EH (cell line): Measurements from ENCODE around the gene GNS.

Experiments
- DNase-seq: peaks from one replicate; pipeline ENCODE4 v3.0.0-alpha.2; 2015; ENCODE audit warnings: low read depth

GNS gene

DNA sequence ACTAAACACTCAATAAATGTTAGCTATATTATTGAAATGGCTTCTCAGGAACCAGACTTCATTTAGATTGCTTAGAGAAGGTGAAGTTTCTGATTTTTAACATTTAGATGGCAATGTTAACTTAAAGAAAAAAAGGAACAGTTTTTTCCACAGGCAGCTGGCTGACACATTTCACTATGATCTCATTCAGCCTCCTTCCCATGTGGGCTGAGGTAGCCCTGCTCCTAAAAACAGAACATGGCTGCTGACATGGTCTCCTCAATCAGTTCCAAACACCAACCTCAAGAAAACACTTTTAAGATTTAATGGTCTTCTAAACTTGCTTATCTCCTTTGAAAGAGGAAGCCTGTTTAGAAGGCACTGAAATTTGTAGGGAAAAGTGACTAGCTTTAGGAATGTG, 23.8 kb downstream of the GNS start:
- no peak for DNase-seq

- peak; percentile 39 for DNase-seq
Measured at GRCh38 chr12:64733857-64734256, 25.3 kb downstream of the GNS start.

DNA sequence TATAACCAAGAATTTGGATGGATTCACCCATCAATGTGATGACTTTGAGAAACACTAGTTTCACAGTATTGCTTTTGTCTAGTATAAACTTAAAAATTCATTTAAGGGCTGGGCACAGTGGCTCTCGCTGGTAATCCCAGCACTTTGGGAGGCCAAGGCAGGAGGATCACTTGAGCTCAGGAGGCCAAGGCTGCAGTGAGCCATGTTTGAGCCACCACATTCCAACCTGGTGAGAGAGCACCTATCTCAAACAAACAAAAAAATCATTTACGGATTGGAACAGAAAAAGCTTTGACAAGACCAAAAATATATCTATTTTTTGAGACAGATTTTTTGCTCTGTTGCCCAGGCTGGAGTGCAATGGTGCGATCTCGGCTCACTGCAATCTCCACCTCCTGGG, 27.5 kb downstream of the GNS start:
- no peak for DNase-seq

DNA sequence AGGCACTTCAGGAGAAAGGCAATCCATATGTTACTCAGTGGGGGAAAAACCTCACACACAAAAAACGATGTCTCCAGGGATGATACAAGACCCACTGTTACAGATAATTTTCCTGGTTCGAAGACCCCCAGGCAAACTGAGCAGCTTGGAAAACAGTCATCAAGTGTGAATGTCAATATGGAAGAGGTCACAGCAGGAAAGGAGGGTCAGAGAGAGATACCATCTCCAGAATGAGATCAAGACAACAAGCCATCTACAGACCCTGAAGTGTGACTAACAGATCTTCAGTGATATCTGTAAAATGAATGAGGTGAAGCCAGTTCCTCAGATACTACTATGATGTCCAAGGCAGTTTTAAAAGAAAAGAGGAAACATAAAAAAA, 28.6 kb downstream of the GNS start:
- no peak for DNase-seq

DNA sequence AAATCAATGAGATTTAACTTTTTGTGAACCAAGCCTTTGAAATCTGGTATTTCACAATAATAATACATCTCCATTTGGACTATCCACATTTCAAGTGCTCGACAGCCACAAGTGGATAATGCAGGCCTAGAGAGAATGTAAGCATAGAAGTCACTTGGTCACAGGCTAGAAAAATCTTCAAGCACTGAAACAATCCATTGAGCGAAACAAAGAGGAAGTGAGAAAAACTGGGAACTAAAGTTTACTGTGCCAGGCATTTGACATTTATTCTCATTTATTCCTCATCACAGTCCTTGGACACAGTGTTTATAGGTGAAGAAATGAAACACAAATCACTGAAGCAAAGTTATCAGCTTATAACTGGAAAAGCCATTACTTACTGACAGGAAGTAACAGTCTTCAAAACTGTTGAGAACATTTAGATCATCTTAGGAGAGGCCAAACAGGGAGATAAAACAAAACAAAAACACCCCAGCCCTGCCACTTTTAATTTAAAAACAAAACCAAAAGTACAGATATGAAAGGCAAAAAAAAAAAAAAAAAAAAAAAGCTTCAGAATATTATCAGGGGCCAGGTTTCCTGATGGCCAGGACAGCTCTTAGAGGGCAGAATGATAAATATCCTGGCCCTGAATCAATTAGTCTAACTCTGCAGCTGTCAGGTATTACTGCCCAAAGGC, 29.2 kb downstream of the GNS start:
- no peak for DNase-seq

DNA sequence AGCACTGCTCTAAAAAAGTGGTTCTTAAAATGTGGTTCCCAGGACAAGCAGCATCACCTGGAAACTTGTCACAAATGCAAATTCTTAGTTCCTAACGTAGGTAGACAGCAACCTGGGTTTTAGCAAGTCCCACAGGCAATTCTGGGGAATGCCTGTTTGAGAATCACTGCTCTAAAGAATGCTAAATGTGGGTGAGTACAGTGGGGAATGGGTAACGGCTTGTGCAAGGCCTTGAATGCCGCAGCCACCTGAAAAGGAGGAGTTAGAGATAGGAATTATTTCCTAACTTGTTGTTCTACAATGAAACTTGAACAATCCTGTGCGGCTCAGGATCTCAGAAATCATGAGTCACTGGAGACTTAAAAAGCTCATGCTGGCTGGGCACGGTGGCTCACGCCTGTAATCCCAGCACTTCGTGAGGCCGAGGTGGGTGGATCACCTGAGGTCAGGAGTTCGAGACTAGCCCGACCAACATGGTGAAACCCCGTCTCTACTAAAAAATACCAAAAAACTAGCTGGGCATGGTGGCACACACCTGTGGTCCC, 34.9 kb downstream of the GNS start:
- DNase-seq, result no peak

GRCh38 chr12:64723630-64724029, 35.6 kb downstream of the GNS start:
- no peak for DNase-seq

GRCh38 chr12:64722835-64723234, 36.4 kb downstream of the GNS start:
- no peak for DNase-seq

- no peak for DNase-seq
Measured at GRCh38 chr12:64720884-64721283, 38.3 kb downstream of the GNS start.

- no peak for DNase-seq
Measured at GRCh38 chr12:64718649-64719048, 40.6 kb downstream of the GNS start.

- no peak for DNase-seq
Measured at GRCh38 chr12:64716839-64717455, 42.3 kb downstream of the GNS start.

- no peak for DNase-seq
Measured at GRCh38 chr12:64716371-64716770, 42.8 kb downstream of the GNS start.

DNA sequence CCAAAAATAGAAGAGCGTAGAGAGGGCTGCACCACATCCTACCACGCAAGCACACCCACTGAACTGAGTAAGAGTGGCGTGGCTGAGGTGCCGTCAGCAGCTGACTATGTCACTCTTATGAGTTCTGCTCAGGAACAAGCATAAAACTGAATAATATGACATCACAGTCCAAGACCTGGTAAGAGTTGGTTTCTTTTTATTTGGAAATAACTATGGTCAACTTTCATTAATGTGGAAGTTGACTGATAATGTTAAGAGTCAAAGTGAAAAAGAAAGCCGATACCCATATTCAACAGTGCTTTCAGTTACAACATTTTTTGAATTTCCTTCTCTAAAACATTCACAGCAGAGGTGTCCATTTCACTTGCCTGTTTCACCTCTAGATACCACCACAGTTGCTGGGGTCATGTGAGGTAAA, 44.6 kb downstream of the GNS start:
- no peak for DNase-seq

DNA sequence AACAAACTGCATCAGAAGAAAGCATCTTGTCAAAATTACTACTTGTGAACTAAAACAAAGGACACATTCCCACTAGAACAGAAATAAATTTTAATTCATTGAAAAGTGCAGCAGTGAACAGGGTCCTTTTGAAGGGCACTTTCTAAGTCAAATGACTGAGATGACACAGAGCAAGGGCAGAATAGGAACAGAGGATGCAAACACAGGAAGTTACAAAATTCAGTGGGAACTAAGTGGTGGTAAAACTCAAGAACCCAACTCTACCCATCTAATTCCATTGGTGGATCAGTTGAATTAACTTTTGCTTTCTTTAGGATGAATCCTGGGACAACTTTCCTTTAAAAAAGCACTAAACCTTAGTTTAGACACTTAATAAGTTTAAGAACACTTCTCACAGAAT, 45.8 kb downstream of the GNS start:
- DNase-seq, result no peak

GRCh38 chr12:64709429-64709828, 49.8 kb downstream of the GNS start:
- no peak for DNase-seq

- DNase-seq, result no peak
Measured at GRCh38 chr12:64707926-64708325, 51.3 kb downstream of the GNS start.

DNA sequence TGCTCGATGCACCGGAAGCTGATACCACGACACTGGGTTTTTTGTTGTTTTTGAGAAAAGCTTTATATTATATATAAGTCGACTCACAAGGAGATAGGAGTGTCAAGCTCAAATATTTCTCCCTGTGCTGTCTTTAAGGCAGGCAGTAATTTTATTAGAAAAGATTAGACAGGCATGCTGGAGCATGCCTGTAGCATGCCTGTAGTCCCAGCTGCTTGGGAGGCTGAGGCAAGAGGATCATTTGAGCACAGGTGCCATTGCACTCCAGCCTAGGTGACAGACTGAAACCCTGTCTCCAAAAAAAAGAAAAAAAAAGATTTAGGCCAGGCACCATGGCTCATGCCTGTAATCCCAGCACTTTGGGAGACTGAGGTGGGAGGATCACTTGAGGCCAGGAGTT, 51.8 kb downstream of the GNS start:
- no peak for DNase-seq

GRCh38 chr12:64706857-64707256, 52.3 kb downstream of the GNS start:
- no peak for DNase-seq

- DNase-seq, result peak; percentile 20
Measured at GRCh38 chr12:64706306-64706705, 52.9 kb downstream of the GNS start.

DNA sequence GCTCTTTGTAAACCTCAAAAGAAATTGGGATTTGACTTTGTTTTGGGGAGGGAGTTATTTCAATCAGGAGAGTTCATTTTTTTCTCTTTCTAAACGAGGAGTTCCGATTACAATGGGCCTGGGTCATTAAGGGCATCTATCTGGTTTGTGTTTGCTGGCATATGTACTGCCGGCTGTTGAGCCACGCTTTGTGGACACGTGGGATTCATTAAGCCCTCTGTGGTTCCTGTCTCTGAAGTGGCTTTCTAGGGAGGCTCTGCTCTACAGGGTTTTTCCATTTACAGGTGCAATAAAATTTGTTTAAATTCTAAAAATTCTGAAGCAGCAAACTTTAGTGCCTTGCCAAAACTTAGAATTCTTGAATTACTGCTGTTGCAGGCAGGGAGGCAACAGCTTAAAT, 57.9 kb downstream of the GNS start:
- peak; percentile 16 for DNase-seq

- no peak for DNase-seq
Measured at GRCh38 chr12:64700532-64700931, 58.7 kb downstream of the GNS start.

DNA sequence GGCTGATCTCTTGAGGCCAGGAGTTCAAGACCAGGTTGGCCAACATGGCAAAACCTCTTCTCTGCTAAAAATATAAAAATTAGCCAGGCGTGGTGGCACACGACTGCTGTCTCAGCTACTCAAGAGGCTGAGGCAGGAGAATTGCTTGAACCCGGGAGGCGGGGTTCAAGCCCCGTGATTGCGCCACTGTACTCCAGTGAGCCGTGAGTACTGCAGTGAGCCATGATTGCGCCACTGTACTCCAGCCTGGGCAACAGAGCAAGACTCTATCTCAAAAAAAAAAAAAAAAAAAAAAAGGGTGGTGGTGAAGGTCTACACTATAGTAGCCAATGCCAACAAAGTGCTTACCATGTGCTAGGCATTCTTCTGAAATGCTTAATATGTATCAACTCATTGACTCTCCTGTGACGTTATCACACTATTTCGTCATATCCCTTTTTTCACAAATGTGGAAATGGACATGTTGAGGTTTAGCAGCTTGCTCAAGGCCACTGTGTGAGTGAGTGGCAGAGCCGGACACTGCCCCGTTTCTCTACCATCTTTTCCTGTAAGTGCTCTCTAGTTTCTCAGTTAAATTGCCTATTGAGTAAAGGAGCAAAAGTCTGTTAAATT, 59.6 kb downstream of the GNS start:
- DNase-seq, result no peak

DNA sequence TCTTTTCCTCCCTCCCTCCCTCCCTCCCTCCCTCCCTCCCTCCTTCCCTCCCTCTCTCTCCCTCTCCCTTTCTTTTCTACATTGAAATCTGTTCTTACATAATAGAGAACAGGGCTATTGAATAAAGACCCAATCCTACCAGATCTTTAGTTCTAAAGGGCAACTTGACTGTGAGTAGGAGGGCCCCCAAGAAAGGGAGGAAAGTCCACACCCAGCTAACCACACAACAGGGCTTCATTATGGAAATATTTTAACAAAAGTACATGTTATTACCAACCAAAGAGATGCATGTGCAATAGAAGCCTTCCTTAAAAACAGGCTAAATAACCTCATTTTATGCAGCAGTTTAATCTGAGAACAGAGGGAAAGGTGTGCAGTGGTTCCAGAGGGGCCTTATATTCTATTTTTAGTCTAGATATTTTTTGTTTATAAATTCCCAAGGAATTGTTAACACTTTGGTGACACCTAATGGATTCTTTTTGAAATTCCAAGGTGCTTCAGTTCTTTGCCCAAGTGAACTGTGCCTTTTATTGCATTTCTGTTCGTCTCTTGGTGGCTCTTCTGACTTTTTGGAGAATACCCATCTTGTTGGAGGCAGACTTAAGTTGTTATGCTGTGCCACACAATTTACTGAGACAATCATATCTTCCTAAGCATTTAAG, 63.0 kb downstream of the GNS start:
- peak; percentile 45 for DNase-seq
